ENCODE results near the gene PXK. TPM values are rescaled to one million over a fixed set of nuclear protein-coding genes. Genes with fewer than 3 reads are reported as not detected.
"Not testable (repeated sequence)": the region's sequence is repeated elsewhere in the genome, so short reads cannot be mapped to it uniquely, and the experiment has no call there.

Gene PXK
- total and polyA plus RNA-seq, 2 donors (not counting 1 experiment from before 2014, with no cell fraction given) = 54.6 to 65.2 TPM

DNA sequence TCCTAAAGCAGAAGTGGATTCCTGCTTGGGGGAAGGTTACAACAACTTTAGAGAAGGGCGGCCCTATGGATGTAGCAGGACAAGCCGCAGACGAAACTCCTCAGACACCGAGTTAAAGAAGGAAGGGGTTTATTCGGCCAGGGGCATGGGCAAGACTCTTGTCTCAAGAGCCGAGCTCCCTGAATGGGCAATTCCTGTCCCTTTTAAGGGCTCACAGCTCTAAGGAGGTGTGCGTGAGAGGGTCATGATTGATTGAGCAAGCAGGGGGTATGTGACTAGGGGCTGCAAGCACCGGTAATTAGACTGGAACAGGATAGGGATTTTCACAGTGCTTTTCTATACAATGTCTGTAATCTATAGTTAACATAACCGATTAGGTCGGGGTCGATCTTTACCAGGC, 101.8 kb downstream of the PXK start:
- Histone ChIP-seq H3K9ac (ENCODE audit: insufficient read depth, low read length) (no peak overlapping the region), H3K79me2 (ENCODE audit: control insufficient read depth, insufficient read depth, low read length) (peaks cover 20% of the 10 kb centered on the region), H3K4me2 (ENCODE audit: extremely low read depth, insufficient read depth, low read length) (no peak overlapping the region), H3K9me3 (ENCODE audit: control insufficient read depth, insufficient read depth, low read depth, low read length) (no peaks in the 10 kb centered on the region), H4K20me1 (ENCODE audit: control insufficient read depth, extremely low read depth, insufficient read depth, low read length) (no peaks in the 10 kb centered on the region), H3K4me3 (replicated peaks in 1 of 4; ENCODE audit: control extremely low read depth in 1 of 4, insufficient read depth in 1 of 4, low read depth in 3 of 4, low read length in 4 of 4) (no peak overlapping the region), H3K4me1 (ENCODE audit: control insufficient read depth, extremely low read depth, insufficient read depth, low read length) (peaks cover 16% of the 10 kb centered on the region), H2AFZ (ENCODE audit: low read length) (no peak overlapping the region), H3K36me3 (ENCODE audit: control insufficient read depth, insufficient read depth, low read length) (peaks cover 9% of the 10 kb centered on the region), H3K27me3 (ENCODE audit: control insufficient read depth, insufficient read depth, low read length) (no peaks in the 10 kb centered on the region), H3K27ac (ENCODE audit: insufficient read depth, low read length) (peak overlapping the region; percentile 46)
- no peak for TF ChIP-seq EZH2 (IDR thresholded peaks at IDR 0.05; ENCODE audit: low read length, missing control alignments)
- TF ChIP-seq, protein P1, sequence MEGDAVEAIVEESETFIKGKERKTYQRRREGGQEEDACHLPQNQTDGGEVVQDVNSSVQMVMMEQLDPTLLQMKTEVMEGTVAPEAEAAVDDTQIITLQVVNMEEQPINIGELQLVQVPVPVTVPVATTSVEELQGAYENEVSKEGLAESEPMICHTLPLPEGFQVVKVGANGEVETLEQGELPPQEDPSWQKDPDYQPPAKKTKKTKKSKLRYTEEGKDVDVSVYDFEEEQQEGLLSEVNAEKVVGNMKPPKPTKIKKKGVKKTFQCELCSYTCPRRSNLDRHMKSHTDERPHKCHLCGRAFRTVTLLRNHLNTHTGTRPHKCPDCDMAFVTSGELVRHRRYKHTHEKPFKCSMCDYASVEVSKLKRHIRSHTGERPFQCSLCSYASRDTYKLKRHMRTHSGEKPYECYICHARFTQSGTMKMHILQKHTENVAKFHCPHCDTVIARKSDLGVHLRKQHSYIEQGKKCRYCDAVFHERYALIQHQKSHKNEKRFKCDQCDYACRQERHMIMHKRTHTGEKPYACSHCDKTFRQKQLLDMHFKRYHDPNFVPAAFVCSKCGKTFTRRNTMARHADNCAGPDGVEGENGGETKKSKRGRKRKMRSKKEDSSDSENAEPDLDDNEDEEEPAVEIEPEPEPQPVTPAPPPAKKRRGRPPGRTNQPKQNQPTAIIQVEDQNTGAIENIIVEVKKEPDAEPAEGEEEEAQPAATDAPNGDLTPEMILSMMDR (conservative IDR thresholded peaks at IDR 0.05 in 1 of 2, IDR thresholded peaks at IDR 0.05 in 1 of 2; ENCODE audit: low read depth in 1 of 2, low read length in 2 of 2) = no peak
- DNase-seq (ENCODE audit: low read depth in 2 of 2) = no peak

DNA sequence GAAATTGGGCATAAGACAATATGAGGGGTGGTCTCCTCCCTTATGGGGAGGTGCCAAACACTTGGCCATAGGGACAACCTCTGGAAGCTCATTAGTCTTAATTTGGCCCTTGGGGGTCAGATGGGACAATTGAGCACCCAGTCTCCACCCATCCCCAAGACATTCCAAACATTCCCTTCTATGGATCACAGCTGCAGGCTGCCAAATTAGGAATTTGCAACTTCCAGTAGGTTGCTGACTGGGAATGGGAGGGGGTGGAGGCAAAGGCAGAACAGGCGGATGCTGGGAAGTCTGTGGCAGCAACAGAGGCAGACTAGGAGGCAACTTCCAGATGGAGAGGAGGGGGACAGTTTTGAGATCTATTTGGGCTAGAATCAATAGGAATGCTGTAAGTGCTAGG, 102.3 kb downstream of the PXK start:
- peak overlapping the region; percentile 38 for H2AFZ ChIP-seq (ENCODE audit: low read length)
- H3K9ac ChIP-seq (ENCODE audit: insufficient read depth, low read length) = no peak overlapping the region
- no peak overlapping the region for H3K4me3 ChIP-seq (replicated peaks in 1 of 4; ENCODE audit: control extremely low read depth in 1 of 4, insufficient read depth in 1 of 4, low read depth in 3 of 4, low read length in 4 of 4)
- TF ChIP-seq EZH2 (IDR thresholded peaks at IDR 0.05; ENCODE audit: low read length, missing control alignments) = no peak
- TF ChIP-seq, protein P1 (conservative IDR thresholded peaks at IDR 0.05 in 1 of 2, IDR thresholded peaks at IDR 0.05 in 1 of 2; ENCODE audit: low read depth in 1 of 2, low read length in 2 of 2) = no peak
- no peaks in the 10 kb centered on the region for H3K9me3 ChIP-seq (ENCODE audit: control insufficient read depth, insufficient read depth, low read depth, low read length)
- peak; percentile 57 to 90 for DNase-seq (ENCODE audit: low read depth in 2 of 2)
- peak overlapping the region; percentile 46 for H3K27ac ChIP-seq (ENCODE audit: insufficient read depth, low read length)
- peak overlapping the region; percentile 72 for H3K4me2 ChIP-seq (ENCODE audit: extremely low read depth, insufficient read depth, low read length)
- H3K79me2 ChIP-seq (ENCODE audit: control insufficient read depth, insufficient read depth, low read length) = peaks cover 20% of the 10 kb centered on the region
- peaks cover 6% of the 10 kb centered on the region for H3K36me3 ChIP-seq (ENCODE audit: control insufficient read depth, insufficient read depth, low read length)
- no peaks in the 10 kb centered on the region for H3K27me3 ChIP-seq (ENCODE audit: control insufficient read depth, insufficient read depth, low read length)
- peaks cover 16% of the 10 kb centered on the region for H3K4me1 ChIP-seq (ENCODE audit: control insufficient read depth, extremely low read depth, insufficient read depth, low read length)
- H4K20me1 ChIP-seq (ENCODE audit: control insufficient read depth, extremely low read depth, insufficient read depth, low read length) = no peaks in the 10 kb centered on the region

DNA sequence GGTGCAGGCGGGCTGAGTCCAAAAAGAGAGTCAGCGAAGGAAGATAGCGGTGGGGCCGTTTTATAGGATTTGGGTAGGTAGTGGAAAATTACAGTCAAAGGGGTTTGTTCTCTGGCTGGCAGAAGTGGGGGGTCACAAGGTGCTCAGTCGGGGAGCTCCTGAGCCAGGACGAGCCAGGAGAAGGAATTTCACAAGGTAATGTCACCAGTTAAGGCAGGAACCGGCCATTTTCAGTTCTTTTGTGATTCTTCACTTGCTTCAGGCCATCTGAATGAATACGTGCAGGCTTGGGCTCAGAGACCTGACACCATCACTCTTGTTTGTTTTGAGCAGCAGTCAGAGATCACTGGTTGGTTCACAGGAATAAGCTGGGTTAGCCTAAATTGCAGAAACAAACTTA, 104.6 kb downstream of the PXK start:
- not testable (repeated sequence) for H2AFZ ChIP-seq (ENCODE audit: low read length); H4K20me1 ChIP-seq (ENCODE audit: control insufficient read depth, extremely low read depth, insufficient read depth, low read length); H3K4me3 ChIP-seq (replicated peaks in 1 of 4; ENCODE audit: control extremely low read depth in 1 of 4, insufficient read depth in 1 of 4, low read depth in 3 of 4, low read length in 4 of 4); H3K4me2 ChIP-seq (ENCODE audit: extremely low read depth, insufficient read depth, low read length); H3K79me2 ChIP-seq (ENCODE audit: control insufficient read depth, insufficient read depth, low read length); H3K27ac ChIP-seq (ENCODE audit: insufficient read depth, low read length); H3K9me3 ChIP-seq (ENCODE audit: control insufficient read depth, insufficient read depth, low read depth, low read length); H3K27me3 ChIP-seq (ENCODE audit: control insufficient read depth, insufficient read depth, low read length); H3K9ac ChIP-seq (ENCODE audit: insufficient read depth, low read length); H3K36me3 ChIP-seq (ENCODE audit: control insufficient read depth, insufficient read depth, low read length); DNase-seq (ENCODE audit: low read depth in 2 of 2)
- H3K4me1 ChIP-seq (ENCODE audit: control insufficient read depth, extremely low read depth, insufficient read depth, low read length) = peaks cover 13% of the 10 kb centered on the region

DNA sequence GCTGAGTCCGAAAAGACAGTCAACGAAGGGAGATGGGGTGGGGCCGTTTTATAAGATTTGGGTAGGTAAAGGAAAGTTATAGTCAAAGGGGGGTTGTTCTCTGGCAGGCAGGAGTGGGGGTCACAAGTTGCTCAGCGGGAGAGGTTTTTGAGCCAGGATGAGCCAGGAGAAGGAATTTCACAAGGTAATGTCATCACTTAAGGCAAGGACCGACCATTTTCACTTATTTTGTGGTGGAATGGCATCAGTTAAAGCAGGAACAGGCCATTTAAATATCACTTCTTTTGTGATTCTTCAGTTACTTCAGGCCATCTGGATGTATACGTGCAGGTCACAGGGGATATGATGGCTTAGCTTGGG, 108.3 kb downstream of the PXK start:
- not testable (repeated sequence) for H3K27me3 ChIP-seq (ENCODE audit: control insufficient read depth, insufficient read depth, low read length)

More for the DNA sequence above, 108.3 kb downstream of the PXK start:
- H2AFZ ChIP-seq (ENCODE audit: low read length); H3K9ac ChIP-seq (ENCODE audit: insufficient read depth, low read length); DNase-seq (ENCODE audit: low read depth in 2 of 2); H3K9me3 ChIP-seq (ENCODE audit: control insufficient read depth, insufficient read depth, low read depth, low read length); H3K4me2 ChIP-seq (ENCODE audit: extremely low read depth, insufficient read depth, low read length); H4K20me1 ChIP-seq (ENCODE audit: control insufficient read depth, extremely low read depth, insufficient read depth, low read length); H3K4me1 ChIP-seq (ENCODE audit: control insufficient read depth, extremely low read depth, insufficient read depth, low read length); H3K4me3 ChIP-seq (replicated peaks in 1 of 4; ENCODE audit: control extremely low read depth in 1 of 4, insufficient read depth in 1 of 4, low read depth in 3 of 4, low read length in 4 of 4); H3K79me2 ChIP-seq (ENCODE audit: control insufficient read depth, insufficient read depth, low read length); H3K27ac ChIP-seq (ENCODE audit: insufficient read depth, low read length); H3K36me3 ChIP-seq (ENCODE audit: control insufficient read depth, insufficient read depth, low read length): not testable (repeated sequence)

Measured in fibroblast of lung (primary cell).